Esophagus muscularis mucosa (tissue), 4 donors: ENCODE data around the gene RRP12. TPM values are rescaled to one million over a fixed set of nuclear protein-coding genes. Genes with fewer than 3 reads are reported as not detected.
"Not testable (repeated sequence)": the region's sequence is repeated elsewhere in the genome, so short reads cannot be mapped to it uniquely, and the experiment has no call there.

Source experiments
- DNase-seq: peaks from one replicate; pipeline ENCODE4 v3.0.0-alpha.2; 2017; ENCODE audit errors: extremely low spot score
- H3K27ac ChIP-seq, 4 donors: fragments of 200-600 bp; sonication (generic); replicated peaks in 1 of 4; 1 replicate in 3 of 4; 2 replicates in 1 of 4; pipeline ENCODE4 v1.5.1; 2016 to 2019; ENCODE audit warnings: mild to moderate bottlenecking in 1 of 4
- H3K27me3 ChIP-seq, 4 donors: fragments of 200-600 bp; sonication (generic); one replicate each; pipeline versions ENCODE4 v1.5.1 to v1.6.0; 2016 to 2019
- H3K36me3 ChIP-seq, 4 donors: fragments of 200-600 bp; sonication (generic); one replicate each; pipeline ENCODE4 v1.5.1; 2016 to 2019
- H3K4me1 ChIP-seq, 4 donors: fragments of 200-600 bp; sonication (generic); one replicate each; pipeline ENCODE4 v1.5.1; 2016 to 2019
- H3K4me3 ChIP-seq, 4 donors: fragments of 200-600 bp; sonication (generic); 1 replicate in 2 of 4; 2 replicates in 2 of 4; pipeline ENCODE4 v1.5.1; 2016 to 2019; ENCODE audit warnings: mild to moderate bottlenecking in 4 of 4, moderate library complexity in 1 of 4
- H3K9me3 ChIP-seq, 4 donors: fragments of 200-600 bp; sonication (generic); 1 replicate in 3 of 4; 2 replicates in 1 of 4; pipeline ENCODE4 v1.5.1; 2016 to 2019
- EP300 ChIP-seq: sonication (generic); formaldehyde crosslinking; IDR thresholded peaks from one replicate; pipeline ENCODE4 v1.6.1; 2017; ENCODE audit warnings: antibody characterized with exemption
- POLR2A ChIP-seq: fragments of 450-650 bp; IDR thresholded peaks from one replicate; pipeline ENCODE4 v1.6.1; 2017; ENCODE audit warnings: antibody characterized with exemption, moderate library complexity, mild to moderate bottlenecking, low read depth
- POLR2AphosphoS5 ChIP-seq, 2 donors: sonication (generic); formaldehyde crosslinking; IDR thresholded peaks; one replicate each; pipeline ENCODE4 v1.6.1; 2017; ENCODE audit warnings: antibody characterized with exemption in 2 of 2
- WGBS: methylation state at CpG from one replicate; pipeline ENCODE4 v1.1.5; 2018; 5-methylcytosine and 5-hydroxymethylcytosine counted together
- intact Hi-C: fragments of 100-400 bp; cut with DNase I; formaldehyde crosslinking; loops from one replicate; pipeline ENCODE4 v1.15.1; 2023
- total RNA-seq, 4 donors: library from RNA; depleted of rRNA; stranded (reverse); fragments of >200 nt; gene quantifications; one replicate each; pipeline versions ENCODE4 v1.1.0 to v1.2.1, GENCODE V29; 2016
- TF ChIP-seq, protein P1 (sequence below), 3 experiments: fragments of 200-600 bp in 2 of 3; fragments of 450-650 bp in 1 of 3; sonication (generic) in 2 of 3; IDR thresholded peaks; one replicate each; pipeline ENCODE4 v1.5.1; 2017 to 2019; ENCODE audit warnings: antibody characterized with exemption in 3 of 3, mild to moderate bottlenecking in 2 of 3, moderate library complexity in 1 of 3

Gene RRP12
- total RNA-seq, 4 donors from 2014 or later = 7.1 to 20.0 (median 12.1) TPM

DNA sequence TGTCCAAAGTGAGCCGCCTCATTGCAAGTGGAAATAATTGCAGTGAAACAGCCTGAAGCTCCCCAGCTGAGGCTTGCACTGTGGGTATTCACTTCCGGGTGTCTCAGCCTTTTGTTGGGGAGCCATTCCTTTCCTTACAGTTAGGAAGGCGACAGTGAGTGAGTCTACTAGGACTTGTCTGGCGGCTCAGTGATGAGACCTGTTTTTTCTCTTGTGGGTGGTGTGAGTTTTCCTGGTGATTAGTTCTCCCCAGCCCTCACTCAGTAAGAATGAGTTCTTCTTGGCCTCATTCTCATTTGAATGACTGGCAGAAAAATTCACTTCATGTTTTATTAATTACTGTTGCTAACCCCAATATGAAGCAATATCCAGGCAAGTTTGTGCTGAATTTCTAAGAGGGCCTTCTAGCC lies 27.4 kb upstream of the RRP12 start:
- DNase-seq = no peak
- Histone ChIP-seq H3K27me3 (no peaks in the 10 kb centered on the region), H3K4me3 (peak overlapping the region in 1 of 4 donors; percentile 13), H3K4me1 (peaks cover 23 to 39% (median 35%) of the 10 kb centered on the region in 4 donors), H3K9me3 (no peaks in the 10 kb centered on the region), H3K36me3 (peaks cover 23 to 43% (median 36%) of the 10 kb centered on the region in 4 donors), H3K27ac (peak overlapping the region in 3 of 4 donors; percentile 5 to 95 (median 93))
- intact Hi-C loops = no loop called here
- no peak for TF ChIP-seq POLR2AphosphoS5 (IDR thresholded peaks at IDR 0.05)
- TF ChIP-seq POLR2A = no peak
- TF ChIP-seq, protein P1, sequence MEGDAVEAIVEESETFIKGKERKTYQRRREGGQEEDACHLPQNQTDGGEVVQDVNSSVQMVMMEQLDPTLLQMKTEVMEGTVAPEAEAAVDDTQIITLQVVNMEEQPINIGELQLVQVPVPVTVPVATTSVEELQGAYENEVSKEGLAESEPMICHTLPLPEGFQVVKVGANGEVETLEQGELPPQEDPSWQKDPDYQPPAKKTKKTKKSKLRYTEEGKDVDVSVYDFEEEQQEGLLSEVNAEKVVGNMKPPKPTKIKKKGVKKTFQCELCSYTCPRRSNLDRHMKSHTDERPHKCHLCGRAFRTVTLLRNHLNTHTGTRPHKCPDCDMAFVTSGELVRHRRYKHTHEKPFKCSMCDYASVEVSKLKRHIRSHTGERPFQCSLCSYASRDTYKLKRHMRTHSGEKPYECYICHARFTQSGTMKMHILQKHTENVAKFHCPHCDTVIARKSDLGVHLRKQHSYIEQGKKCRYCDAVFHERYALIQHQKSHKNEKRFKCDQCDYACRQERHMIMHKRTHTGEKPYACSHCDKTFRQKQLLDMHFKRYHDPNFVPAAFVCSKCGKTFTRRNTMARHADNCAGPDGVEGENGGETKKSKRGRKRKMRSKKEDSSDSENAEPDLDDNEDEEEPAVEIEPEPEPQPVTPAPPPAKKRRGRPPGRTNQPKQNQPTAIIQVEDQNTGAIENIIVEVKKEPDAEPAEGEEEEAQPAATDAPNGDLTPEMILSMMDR (IDR thresholded peaks at IDR 0.05) = no peak
- TF ChIP-seq EP300 = no peak
- 69% methylated on average over 4 of the region's 4 CpGs for WGBS

DNA sequence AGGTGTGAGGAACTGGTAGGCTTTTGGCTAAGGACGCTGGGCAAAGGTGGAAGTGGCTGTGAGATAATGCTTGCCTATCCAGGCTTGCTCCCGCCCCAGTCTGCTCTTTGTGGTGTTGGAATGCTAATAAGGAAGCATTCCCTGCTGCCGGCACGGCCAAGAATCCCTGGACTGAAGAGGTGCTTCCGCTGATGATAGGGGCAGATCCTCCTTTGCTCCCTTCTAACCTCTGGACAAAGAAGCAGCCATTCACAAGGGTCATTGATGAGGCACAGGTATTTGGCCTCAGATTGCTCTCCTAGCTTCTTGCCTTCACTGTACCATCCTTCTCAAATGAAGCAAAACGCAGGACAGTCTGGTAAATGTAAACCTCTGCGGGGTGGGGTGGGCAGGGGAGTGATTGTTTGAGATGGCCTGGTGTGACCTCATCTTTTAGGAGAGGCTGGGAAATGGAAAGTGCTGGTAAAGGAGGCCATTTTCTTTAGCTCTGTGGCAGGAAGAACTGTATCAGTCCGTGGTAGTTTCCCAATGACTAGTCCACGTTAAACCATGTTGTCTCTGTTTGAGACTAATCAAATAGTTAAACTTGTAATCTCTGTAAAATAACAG lies 26.5 kb upstream of the RRP12 start:
- TF ChIP-seq EP300 = no peak
- TF ChIP-seq, protein P1 (IDR thresholded peaks at IDR 0.05) = no peak
- no peak for TF ChIP-seq POLR2A
- no peak for TF ChIP-seq POLR2AphosphoS5 (IDR thresholded peaks at IDR 0.05)
- intact Hi-C loops = no loop called here
- 14% methylated on average over 9 of the region's 9 CpGs for WGBS
- H3K4me1 ChIP-seq = peaks cover 23 to 45% (median 35%) of the 10 kb centered on the region in 4 donors
- no peaks in the 10 kb centered on the region for H3K27me3 ChIP-seq
- DNase-seq = no peak
- no peaks in the 10 kb centered on the region for H3K9me3 ChIP-seq
- peak overlapping the region; percentile 93 to 95 (median 94) for H3K27ac ChIP-seq
- H3K4me3 ChIP-seq = peak overlapping the region; percentile 71 to 94 (median 75)
- H3K36me3 ChIP-seq = peaks cover 23 to 44% (median 34%) of the 10 kb centered on the region in 4 donors

DNA sequence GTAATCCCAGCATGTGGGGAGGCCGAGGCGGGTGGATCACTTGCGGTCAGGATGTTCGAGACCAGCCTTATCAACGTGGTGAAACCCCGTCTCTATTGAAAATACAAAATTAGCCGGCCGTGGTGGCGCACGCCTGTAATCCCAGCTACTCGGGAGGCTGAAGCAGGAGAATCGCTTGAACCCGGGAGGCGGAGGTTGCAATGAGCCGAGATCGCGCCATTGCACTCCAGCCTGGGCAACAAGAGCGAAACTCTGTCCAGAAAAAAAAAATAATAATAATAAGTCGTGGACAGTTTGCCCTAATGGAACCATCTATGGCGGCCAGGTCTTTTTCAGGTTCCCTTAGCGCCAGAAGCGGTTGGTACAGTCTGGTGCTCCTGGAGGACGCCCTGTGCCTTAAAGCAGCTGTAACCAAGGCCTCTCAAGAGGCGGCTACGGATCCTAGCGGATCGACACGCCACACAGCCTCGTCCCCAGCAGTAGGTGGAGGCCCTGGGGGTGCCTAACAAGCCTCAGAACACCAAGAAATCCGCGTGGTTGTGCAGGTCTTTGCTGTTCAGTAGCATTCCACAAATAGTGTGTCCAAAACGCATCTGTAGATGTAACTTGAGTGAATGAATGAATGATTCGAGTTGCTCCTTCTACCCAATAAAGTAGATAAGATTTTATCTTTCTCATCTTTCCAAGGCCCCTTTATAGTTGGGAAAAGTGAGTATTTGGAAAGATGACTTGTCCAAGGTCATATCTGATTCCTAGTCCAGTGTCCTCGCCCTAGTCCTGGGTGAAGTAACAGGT lies 25.8 kb upstream of the RRP12 start:
- H3K9me3 ChIP-seq = no peaks in the 10 kb centered on the region

DNA sequence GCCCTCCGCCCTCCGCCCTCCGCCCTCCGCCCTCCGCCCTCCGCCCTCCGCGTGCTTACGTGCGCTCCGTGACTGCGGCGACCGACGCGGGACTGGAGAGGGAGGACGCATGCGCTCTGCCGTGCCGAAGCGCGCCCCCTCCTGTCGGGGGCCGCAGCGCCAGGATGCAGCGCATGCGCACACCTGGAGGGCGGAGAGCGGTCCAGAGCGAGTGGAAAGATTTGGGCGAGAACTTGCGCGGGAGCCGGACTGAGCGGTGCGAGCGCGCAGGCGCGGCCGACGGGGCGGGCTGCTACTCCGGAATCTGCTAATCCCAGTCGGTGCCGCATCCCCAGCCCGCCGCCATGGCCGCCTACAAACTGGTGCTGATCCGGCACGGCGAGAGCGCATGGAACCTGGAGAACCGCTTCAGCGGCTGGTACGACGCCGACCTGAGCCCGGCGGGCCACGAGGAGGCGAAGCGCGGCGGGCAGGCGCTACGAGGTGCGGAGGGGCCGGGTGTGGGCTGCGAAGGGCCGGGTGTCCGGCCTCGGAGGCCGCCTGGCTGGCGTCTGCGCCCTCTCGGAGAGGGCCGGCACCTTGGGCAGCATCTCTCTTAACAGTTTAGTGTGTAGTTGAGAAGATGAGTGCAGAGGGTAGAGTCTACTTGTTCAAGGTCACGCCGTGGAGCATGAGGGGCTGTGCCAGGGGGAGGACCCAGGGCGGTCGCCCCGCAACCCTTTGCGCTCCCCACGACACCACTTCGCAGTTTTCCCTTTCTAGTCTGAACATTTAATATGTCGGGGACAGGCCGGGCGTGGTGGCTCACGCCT lies 25.0 kb upstream of the RRP12 start, which contains the start of gene PGAM1:
Gene PGAM1 (plus strand): TSS at position 228 of the 812 bp plus-strand sequence. CDS start 117 bp downstream, at position 345.
- H3K4me1 ChIP-seq = peaks cover 23 to 45% (median 35%) of the 10 kb centered on the region in 4 donors
- no peaks in the 10 kb centered on the region for H3K9me3 ChIP-seq
- no peaks in the 10 kb centered on the region for H3K27me3 ChIP-seq
- H3K36me3 ChIP-seq = peaks cover 13 to 32% (median 23%) of the 10 kb centered on the region in 4 donors
- TF ChIP-seq, protein P1 (IDR thresholded peaks at IDR 0.05) = peak; percentile 53 to 77 (median 63)
- TF ChIP-seq EP300 = no peak
- TF ChIP-seq POLR2A = peak; percentile 56
- peak; percentile 91 to 99 for TF ChIP-seq POLR2AphosphoS5 (IDR thresholded peaks at IDR 0.05)
- peak within 1 kb of the TSS; percentile 93 to 95 (median 94) for H3K27ac ChIP-seq
- DNase-seq = peak; percentile 98
- WGBS = 0% methylated on average over 44 of the region's 90 CpGs
- H3K4me3 ChIP-seq = peak within 1 kb of the TSS; percentile 71 to 94 (median 75)
- intact Hi-C loops = no loop called here

More for the DNA sequence above, 25.8 kb upstream of the RRP12 start:
- H3K27ac ChIP-seq = peak overlapping the region; percentile 93 to 95 (median 94)
- no peak for DNase-seq
- no peaks in the 10 kb centered on the region for H3K27me3 ChIP-seq
- peaks cover 23 to 45% (median 35%) of the 10 kb centered on the region in 4 donors for H3K4me1 ChIP-seq
- peaks cover 21 to 40% (median 31%) of the 10 kb centered on the region in 4 donors for H3K36me3 ChIP-seq
- WGBS = 10% methylated on average over 32 of the region's 34 CpGs
- TF ChIP-seq, protein P1 (IDR thresholded peaks at IDR 0.05) = no peak
- TF ChIP-seq EP300 (no peak), POLR2A (no peak), POLR2AphosphoS5 (IDR thresholded peaks at IDR 0.05) (no peak)
- intact Hi-C loops = no loop called here
- peak overlapping the region; percentile 71 to 94 (median 75) for H3K4me3 ChIP-seq

DNA sequence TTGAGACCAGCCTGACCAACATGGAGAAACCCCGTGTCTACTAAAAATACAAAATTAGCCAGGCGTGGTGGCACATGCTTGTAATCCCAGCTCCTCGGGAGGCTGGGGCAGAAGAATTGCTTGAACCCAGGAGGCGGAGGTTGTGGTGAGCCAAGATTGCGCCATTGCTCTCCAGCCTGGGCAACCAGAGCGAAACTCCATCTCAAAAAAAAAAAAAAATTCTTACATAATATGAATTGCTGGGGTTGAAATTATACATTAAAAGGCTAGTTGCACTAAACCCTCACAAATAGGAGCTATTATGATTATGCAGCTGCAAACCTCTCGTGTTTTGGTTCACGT lies 22.6 kb upstream of the RRP12 start:
- WGBS = 87% methylated on average over 8 of the region's 8 CpGs

More for the DNA sequence above, 22.6 kb upstream of the RRP12 start:
- H3K27me3 ChIP-seq, H3K36me3 ChIP-seq, DNase-seq, H3K27ac ChIP-seq, H3K9me3 ChIP-seq, H3K4me3 ChIP-seq, intact Hi-C loops: not testable (repeated sequence)
- peaks cover 22 to 48% (median 37%) of the 10 kb centered on the region in 4 donors for H3K4me1 ChIP-seq
